UCSD-AML1 (cell line): ENCODE measurements around the gene ATXN7L2.

Experiments used
- DNase-seq: peaks from one replicate; lab custom pipeline; 2025; ENCODE audit not compliant: unreplicated experiment; lab: John Stamatoyannopoulos, UW

The ATXN7L2 gene

GRCh38 chr1:109474697-109475096 lies 9.0 kb upstream of the ATXN7L2 start:
- no peak for DNase-seq

- DNase-seq: no peak
These were observed 8.4 kb upstream of the ATXN7L2 start for GRCh38 chr1:109475261-109475660.

GRCh38 chr1:109476825-109477224 lies 6.9 kb upstream of the ATXN7L2 start:
- no peak for DNase-seq

GRCh38 chr1:109477821-109478220 lies 5.9 kb upstream of the ATXN7L2 start:
- peak; percentile 68 for DNase-seq

- DNase-seq: no peak
These were observed 4.9 kb upstream of the ATXN7L2 start for GRCh38 chr1:109478806-109479205.

- DNase-seq: no peak
These were observed 4.4 kb upstream of the ATXN7L2 start for GRCh38 chr1:109479311-109479710.

GRCh38 chr1:109479901-109480300 lies 3.8 kb upstream of the ATXN7L2 start:
- DNase-seq: no peak

- no peak for DNase-seq
These were observed 2.1 kb upstream of the ATXN7L2 start for GRCh38 chr1:109481646-109482045.

GRCh38 chr1:109482242-109482641 lies 1.5 kb upstream of the ATXN7L2 start:
- DNase-seq: no peak

- no peak for DNase-seq
These were observed 674 bp upstream of the ATXN7L2 start for GRCh38 chr1:109482791-109483671.

- no peak for DNase-seq
These were observed 842 bp downstream of the ATXN7L2 start for GRCh38 chr1:109484519-109484975.

GRCh38 chr1:109485001-109485400 lies 1.3 kb downstream of the ATXN7L2 start:
- DNase-seq: no peak

- DNase-seq: no peak
These were observed 3.6 kb downstream of the ATXN7L2 start for GRCh38 chr1:109487261-109487660.

GRCh38 chr1:109488201-109488600 lies 4.5 kb downstream of the ATXN7L2 start:
- DNase-seq: no peak

- DNase-seq: no peak
These were observed 5.0 kb downstream of the ATXN7L2 start for GRCh38 chr1:109488696-109489095.

- peak; percentile 55 for DNase-seq
These were observed 6.6 kb downstream of the ATXN7L2 start for GRCh38 chr1:109490029-109490933.

GRCh38 chr1:109490934-109491302 lies 7.2 kb downstream of the ATXN7L2 start:
- DNase-seq: no peak

GRCh38 chr1:109491372-109491771 lies 7.7 kb downstream of the ATXN7L2 start:
- no peak for DNase-seq

- no peak for DNase-seq
These were observed 9.1 kb downstream of the ATXN7L2 start for GRCh38 chr1:109492779-109493178.

- no peak for DNase-seq
These were observed 9.5 kb downstream of the ATXN7L2 start for GRCh38 chr1:109493227-109493626.

- DNase-seq: peak; percentile 90
These were observed 10.3 kb downstream of the ATXN7L2 start, which contains the start of gene CYB561D1 for GRCh38 chr1:109493805-109494539. Gene CYB561D1, plus strand, starts transcription at chr1:109494094. Its CDS starts 46 bp downstream, at chr1:109494140.
